MM.1S (cell line): ENCODE data around the gene PTPN3.

Experiments
- DNase-seq: peaks from one replicate; pipeline ENCODE4 v3.0.0-alpha.2; 2015
- H2AFZ ChIP-seq: fragments of 300-600 bp; sonication (generic); 2 replicates; pipeline ENCODE4 v1.6.0; 2016; ENCODE audit warnings: antibody characterized with exemption, low read length
- H3F3A ChIP-seq: fragments of 300-600 bp; sonication (generic); 2 replicates; pipeline ENCODE4 v1.6.1; 2016; ENCODE audit warnings: mild to moderate bottlenecking, antibody characterized with exemption, low read length, moderate library complexity, mixed read lengths; ENCODE audit not compliant: insufficient read depth
- H3K27ac ChIP-seq: fragments of 300-600 bp; sonication (generic); 2 replicates; pipeline ENCODE4 v1.5.1; 2016; ENCODE audit warnings: mild to moderate bottlenecking, low read length
- H3K27me3 ChIP-seq: fragments of 300-600 bp; sonication (generic); replicated peaks from 2 replicates; pipeline ENCODE4 v1.6.0; 2016; ENCODE audit warnings: low read length; ENCODE audit not compliant: insufficient read depth
- H3K36me3 ChIP-seq: fragments of 300-600 bp; sonication (generic); replicated peaks from 2 replicates; pipeline ENCODE4 v1.6.1; 2016; ENCODE audit warnings: mild to moderate bottlenecking, low read length, mixed read lengths; ENCODE audit not compliant: insufficient read depth
- H3K4me1 ChIP-seq: fragments of 300-600 bp; sonication (generic); 2 replicates; pipeline ENCODE4 v1.6.1; 2016; ENCODE audit warnings: low read length, mixed read lengths
- H3K4me2 ChIP-seq: fragments of 300-600 bp; sonication (generic); 2 replicates; pipeline ENCODE4 v1.6.0; 2016; ENCODE audit warnings: low read depth, low read length
- H3K4me3 ChIP-seq: fragments of 300-600 bp; sonication (generic); 2 replicates; pipeline ENCODE4 v1.5.1; 2016; ENCODE audit warnings: low read length, mixed read lengths
- H3K79me2 ChIP-seq: fragments of 300-600 bp; sonication (generic); 2 replicates; pipeline ENCODE4 v1.6.1; 2016; ENCODE audit warnings: mixed run types, low read length, mixed read lengths
- H3K9ac ChIP-seq: fragments of 300-600 bp; sonication (generic); 2 replicates; pipeline ENCODE4 v1.6.1; 2016; ENCODE audit warnings: low read length, mixed read lengths
- H3K9me2 ChIP-seq: fragments of 300-600 bp; sonication (generic); replicated peaks from 2 replicates; pipeline ENCODE4 v1.6.1; 2016; ENCODE audit warnings: mild to moderate bottlenecking, low read length, mixed read lengths; ENCODE audit not compliant: insufficient read depth
- H3K9me3 ChIP-seq: fragments of 300-600 bp; sonication (generic); replicated peaks from 2 replicates; pipeline ENCODE4 v1.6.1; 2016; ENCODE audit warnings: mild to moderate bottlenecking, low read length, mixed read lengths; ENCODE audit not compliant: insufficient read depth
- H4K20me1 ChIP-seq: fragments of 300-600 bp; sonication (generic); 2 replicates; pipeline ENCODE4 v1.6.1; 2016; ENCODE audit warnings: mild to moderate bottlenecking, low read length, moderate library complexity, mixed read lengths; ENCODE audit not compliant: insufficient read depth
- CTCF ChIP-seq: fragments of 300-600 bp; sonication (generic); IDR thresholded peaks from 2 replicates; pipeline ENCODE4 v1.5.1; 2016; ENCODE audit warnings: antibody characterized with exemption, low read length, mixed read lengths
- EZH2 ChIP-seq: fragments of 300-600 bp; sonication (generic); optimal IDR thresholded peaks from 2 replicates; pipeline ENCODE3; 2017; ENCODE audit warnings: low read depth, mild to moderate bottlenecking, antibody characterized with exemption, low read length, mixed read lengths
- EZH2phosphoT487 ChIP-seq: fragments of 300-600 bp; sonication (generic); IDR thresholded peaks from 2 replicates; pipeline ENCODE4 v1.6.1; 2018; ENCODE audit warnings: antibody characterized with exemption, low read length

Gene PTPN3

DNA sequence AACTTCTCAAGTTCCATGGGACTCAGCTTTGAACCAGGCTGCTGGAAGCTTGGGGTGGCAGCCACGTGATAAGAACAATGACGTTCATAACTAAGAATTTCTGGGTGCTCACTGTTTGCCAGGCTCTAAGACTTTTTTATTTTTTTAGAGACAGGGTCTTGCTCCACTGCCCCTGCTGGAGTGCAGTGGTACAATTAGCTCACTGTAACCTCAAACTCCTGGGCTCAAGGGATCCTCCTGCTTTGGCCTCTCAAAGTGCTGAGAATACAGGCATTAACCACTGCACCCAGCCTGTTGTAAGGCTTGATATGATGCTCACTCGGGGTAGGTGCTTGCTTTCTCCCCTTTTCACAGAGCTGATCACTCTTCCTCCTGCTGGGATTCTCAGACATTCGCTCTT lies 38.7 kb downstream of the PTPN3 start:
- no peak for DNase-seq
- H3K9me2 ChIP-seq: no peaks in the 10 kb centered on the region
- H3K36me3 ChIP-seq: no peaks in the 10 kb centered on the region
- H3K4me1 ChIP-seq: no peaks in the 10 kb centered on the region
- H3K4me3 ChIP-seq: no peak overlapping the region
- no peaks in the 10 kb centered on the region for H3K27me3 ChIP-seq
- no peaks in the 10 kb centered on the region for H3K79me2 ChIP-seq
- H2AFZ ChIP-seq: no peak overlapping the region
- no peak overlapping the region for H3K4me2 ChIP-seq
- no peak overlapping the region for H3K27ac ChIP-seq
- H3K9ac ChIP-seq: no peak overlapping the region
- no peak for TF ChIP-seq EZH2phosphoT487
- TF ChIP-seq EZH2: no peak
- no peak for TF ChIP-seq CTCF
- no peaks in the 10 kb centered on the region for H3F3A ChIP-seq
- no peaks in the 10 kb centered on the region for H4K20me1 ChIP-seq
- no peaks in the 10 kb centered on the region for H3K9me3 ChIP-seq

- Histone ChIP-seq H3K36me3 (no peaks in the 10 kb centered on the region), H3K9ac (no peak overlapping the region), H3K27me3 (no peaks in the 10 kb centered on the region), H3K79me2 (no peaks in the 10 kb centered on the region), H3K27ac (no peak overlapping the region), H3K4me2 (no peak overlapping the region), H3K4me1 (no peaks in the 10 kb centered on the region), H2AFZ (no peak overlapping the region), H3K9me3 (no peaks in the 10 kb centered on the region), H3K9me2 (no peaks in the 10 kb centered on the region), H3F3A (no peaks in the 10 kb centered on the region), H3K4me3 (no peak overlapping the region), H4K20me1 (no peaks in the 10 kb centered on the region)
- TF ChIP-seq EZH2: no peak
- TF ChIP-seq EZH2phosphoT487: no peak
- no peak for TF ChIP-seq CTCF
- DNase-seq: no peak
These were observed 39.5 kb downstream of the PTPN3 start for GRCh38 chr9:109458453-109459211.

DNA sequence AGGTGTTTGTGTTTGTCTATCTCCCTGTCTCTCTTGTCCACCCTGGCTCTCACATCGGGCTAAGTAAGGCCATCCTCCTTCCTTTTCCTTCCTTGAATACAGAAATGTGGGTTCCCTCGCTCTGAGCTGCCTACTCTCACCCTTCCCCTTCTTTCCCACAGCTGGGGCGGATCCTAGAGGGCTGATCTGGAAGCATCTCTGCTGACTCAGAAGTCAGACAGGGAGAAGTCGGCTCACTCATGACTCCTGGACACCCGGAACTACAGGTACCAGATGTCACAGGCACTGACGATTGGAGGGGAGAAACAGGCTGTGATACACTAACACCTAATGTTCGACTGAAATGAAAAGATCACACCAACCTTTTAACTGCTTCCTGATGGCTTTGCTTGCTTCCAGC lies 41.3 kb downstream of the PTPN3 start:
- H3K27me3 ChIP-seq: no peaks in the 10 kb centered on the region
- no peaks in the 10 kb centered on the region for H4K20me1 ChIP-seq
- no peaks in the 10 kb centered on the region for H3K9me3 ChIP-seq
- no peaks in the 10 kb centered on the region for H3K9me2 ChIP-seq
- H2AFZ ChIP-seq: no peak overlapping the region
- H3K79me2 ChIP-seq: no peaks in the 10 kb centered on the region
- TF ChIP-seq EZH2 (no peak), CTCF (no peak), EZH2phosphoT487 (no peak)
- DNase-seq: no peak
- no peak overlapping the region for H3K9ac ChIP-seq
- no peaks in the 10 kb centered on the region for H3K4me1 ChIP-seq
- H3K4me3 ChIP-seq: no peak overlapping the region
- no peaks in the 10 kb centered on the region for H3F3A ChIP-seq
- H3K4me2 ChIP-seq: no peak overlapping the region
- no peaks in the 10 kb centered on the region for H3K36me3 ChIP-seq
- no peak overlapping the region for H3K27ac ChIP-seq
